Right cardiac atrium (tissue), 5 donors: ENCODE measurements around the gene AAK1. TPM values are rescaled to one million over a fixed set of nuclear protein-coding genes. Genes with fewer than 3 reads are reported as not detected.
"Not testable (repeated sequence)": the region's sequence is repeated elsewhere in the genome, so short reads cannot be mapped to it uniquely, and the experiment has no call there.

ENCODE experiments used
- ATAC-seq, 2 donors: fragments of 200-7000 bp; cut with Tn5 transposase; one replicate each; pipeline versions ENCODE4 v1.8.0 to v1.9.1; 2020; ENCODE audit warnings: moderate library complexity in 2 of 2, mild to moderate bottlenecking in 1 of 2
- DNase-seq, 3 donors: peaks; one replicate each; pipeline ENCODE4 v3.0.0-alpha.2; 2020
- H3K27ac ChIP-seq: one replicate; pipeline ENCODE4 v1.5.1; 2013; ENCODE audit warnings: mild to moderate bottlenecking, low read length, control low read depth, moderate library complexity
- H3K27me3 ChIP-seq: one replicate; pipeline ENCODE4 v1.6.1; 2013; ENCODE audit not compliant: control insufficient read depth, insufficient read depth
- H3K4me1 ChIP-seq: one replicate; pipeline ENCODE4 v1.6.1; 2013; ENCODE audit warnings: low read length; ENCODE audit not compliant: control insufficient read depth, insufficient read depth
- H3K4me3 ChIP-seq: one replicate; pipeline ENCODE4 v1.5.1; 2013; ENCODE audit warnings: low read length, control low read depth
- H3K9me3 ChIP-seq: one replicate; pipeline ENCODE4 v1.6.1; 2013; ENCODE audit warnings: low read length; ENCODE audit not compliant: control insufficient read depth
- WGBS: extraction: QIAGEN DNeasy Blood & Tissue Kit; methylation state at CpG from one replicate; pipeline ENCODE4 v1.1.7; 2013; 5-methylcytosine and 5-hydroxymethylcytosine counted together
- intact Hi-C, 4 donors: fragments of 100-400 bp; cut with DNase I; formaldehyde crosslinking; loops; one replicate each; pipeline versions ENCODE4 v1.11.0 to v1.14.0; 2022 to 2023
- polyA plus RNA-seq: library from polyadenylated mRNA; stranded (reverse); fragments of 200-250 nt; gene quantifications from one replicate; pipeline ENCODE4 v1.2.3, GENCODE V29; 2013
- total RNA-seq, 4 donors: library from RNA; stranded (reverse); fragmentation: NEBNext Ultra II Directional; extraction: Animal tissue kit (Norgen Biotek cat#: 25700); gene quantifications; one replicate each; pipeline ENCODE4 v1.2.1, GENCODE V29; 2021
- donor health status: healthy with polysubstance abuse.
- donor health status: DM: no; HTN: yes; CAD: no.
- donor health status: DM: no; HTN: no; CAD: no.
- donor health status: DM: no; HTN: yes; CAD: no; lungs with severe emphysema.
- donor health status: DM: yes; HTN: yes; CAD: no.

The AAK1 gene
- total and polyA plus RNA-seq, 5 donors, result 13.8 to 57.5 (median 51.2) TPM

DNA sequence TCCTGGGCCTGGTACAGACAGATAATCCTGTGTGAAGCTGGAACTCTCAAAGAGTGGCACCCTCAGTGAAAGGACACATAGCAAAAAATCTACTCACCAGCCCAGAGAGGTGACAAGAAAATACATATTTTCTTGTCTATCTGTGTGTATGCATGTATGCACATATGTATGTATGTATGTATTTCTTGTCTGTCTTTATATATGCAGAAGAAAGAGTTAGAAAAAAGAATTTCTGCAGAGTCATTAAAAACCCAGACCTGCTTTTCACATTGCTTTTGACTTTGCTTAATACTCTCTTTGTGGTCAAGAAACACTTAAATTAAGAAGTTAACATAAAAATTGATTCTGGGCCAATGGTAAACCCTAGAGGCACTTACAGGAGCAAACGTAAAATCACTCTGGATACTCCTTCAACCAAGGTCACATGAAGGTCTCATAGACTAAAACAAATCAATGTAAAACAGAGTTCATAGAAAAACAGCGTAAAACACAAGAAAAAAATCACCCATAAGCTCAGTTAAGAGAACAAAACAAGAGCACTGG lies 16.5 kb upstream of the AAK1 start:
- intact Hi-C loops, result no loop called here
- no peak for DNase-seq
- ATAC-seq, result no peak

GRCh38 chr2:69659349-69659748 lies 15.8 kb upstream of the AAK1 start:
- H3K4me3 ChIP-seq, result no peak overlapping the region
- WGBS, result 99% methylated on average over 1 of the region's 1 CpG
- peaks cover 4% of the 10 kb centered on the region for H3K4me1 ChIP-seq
- H3K27ac ChIP-seq, result no peak overlapping the region
- DNase-seq (no peak), ATAC-seq (no peak)
- intact Hi-C loops, result no loop called here
- H3K27me3 ChIP-seq, result no peaks in the 10 kb centered on the region
- H3K9me3 ChIP-seq, result no peaks in the 10 kb centered on the region

More for the DNA sequence above, 16.5 kb upstream of the AAK1 start:
- Histone ChIP-seq H3K27ac (no peak overlapping the region), H3K4me1 (peaks cover 4% of the 10 kb centered on the region), H3K4me3 (no peak overlapping the region), H3K9me3 (no peaks in the 10 kb centered on the region), H3K27me3 (no peaks in the 10 kb centered on the region)
- 50% methylated on average over 2 of the region's 2 CpGs for WGBS

DNA sequence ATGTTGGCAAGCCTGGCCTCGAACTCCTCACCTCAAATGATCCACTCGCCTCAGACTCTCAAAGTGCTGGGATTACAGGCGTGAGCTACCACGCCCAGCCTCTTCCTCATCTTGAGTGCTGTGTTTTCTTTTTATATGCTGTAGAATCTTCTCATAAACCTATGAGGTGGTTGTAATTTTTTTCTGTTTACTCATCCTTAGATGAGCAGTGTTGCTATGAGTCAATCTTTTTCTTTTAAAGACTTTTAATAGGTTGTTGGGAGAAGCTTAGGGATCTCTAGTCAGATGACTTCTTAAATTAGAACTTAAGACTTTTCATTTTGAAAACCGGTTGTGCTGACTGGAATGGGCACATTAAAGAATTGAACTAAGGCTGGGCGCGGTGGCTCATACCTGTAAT lies 8.7 kb upstream of the AAK1 start:
- ATAC-seq, result no peak

DNA sequence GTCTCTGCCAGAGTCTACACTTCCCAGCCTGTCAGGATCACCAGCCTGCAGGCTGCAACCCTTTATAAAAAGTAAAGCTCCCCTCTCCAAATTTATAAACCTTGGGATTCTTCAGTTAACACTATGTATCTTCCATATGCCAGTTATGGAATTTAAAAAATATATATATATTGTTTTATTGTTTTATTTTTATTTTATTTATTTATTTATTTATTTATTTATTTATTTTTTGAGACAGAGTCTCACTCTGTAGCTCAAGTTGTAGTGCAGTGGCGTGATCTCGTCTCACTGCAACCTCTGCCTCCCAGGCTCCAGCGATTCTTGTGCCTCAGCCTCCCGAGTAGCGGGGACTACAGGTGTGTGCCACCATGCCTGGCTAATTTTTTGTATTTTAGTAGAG lies 3.7 kb upstream of the AAK1 start:
- H3K27me3 ChIP-seq, H3K9me3 ChIP-seq, ATAC-seq, H3K27ac ChIP-seq, H3K4me1 ChIP-seq, H3K4me3 ChIP-seq: not testable (repeated sequence)
- whole genome bisulfite sequencing, result 97% methylated on average over 5 of the region's 5 CpGs
- intact Hi-C loops, result loop anchor here in 2 of 4 donors (10.0 kb wide), 2 partner anchors 68 to 82 kb away; no protein-coding TSS in a partner anchor
- peak in 1 of 3 donors; percentile 43 for DNase-seq

More for the DNA sequence above, 8.7 kb upstream of the AAK1 start:
- Histone ChIP-seq H3K27me3 (no peaks in the 10 kb centered on the region), H3K4me1 (no peaks in the 10 kb centered on the region), H3K4me3 (no peak overlapping the region), H3K27ac (no peak overlapping the region), H3K9me3 (no peaks in the 10 kb centered on the region)
- no peak for DNase-seq
- intact Hi-C loops, result no loop called here
- 95% methylated on average over 7 of the region's 7 CpGs for WGBS

GRCh38 chr2:69646714-69647113 lies 3.2 kb upstream of the AAK1 start:
- DNase-seq (no peak), ATAC-seq (no peak)
- Histone ChIP-seq H3K27ac (no peak overlapping the region), H3K4me3 (no peak overlapping the region), H3K27me3 (no peaks in the 10 kb centered on the region), H3K9me3 (no peaks in the 10 kb centered on the region), H3K4me1 (no peaks in the 10 kb centered on the region)
- 98% methylated on average over 1 of the region's 1 CpG for WGBS
- intact Hi-C loops, result loop anchor here in 2 of 4 donors (10.0 kb wide), 2 partner anchors 68 to 82 kb away; no protein-coding TSS in a partner anchor

DNA sequence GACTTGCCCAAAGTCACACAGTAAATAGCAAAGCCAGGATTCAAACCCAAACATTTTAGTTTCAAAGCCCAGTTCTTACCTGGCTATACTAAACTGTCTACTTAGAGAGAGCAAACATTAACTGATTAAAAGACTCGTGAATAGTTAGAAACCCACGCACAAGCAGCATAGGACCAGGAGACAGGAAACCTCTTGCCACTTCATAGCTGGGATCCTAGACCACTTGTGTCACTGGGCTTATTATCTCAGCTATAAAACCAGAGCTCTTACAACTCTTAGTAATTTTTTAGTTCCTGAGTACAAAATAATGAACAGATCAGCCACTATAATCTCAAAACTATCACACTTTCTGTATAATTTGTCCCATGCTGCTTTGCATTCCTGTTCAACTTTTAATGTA lies 2.4 kb upstream of the AAK1 start:
- Histone ChIP-seq H3K9me3 (no peaks in the 10 kb centered on the region), H3K27ac (peak overlapping the region; percentile 21), H3K4me3 (no peak overlapping the region), H3K27me3 (no peaks in the 10 kb centered on the region), H3K4me1 (peaks cover 3% of the 10 kb centered on the region)
- ATAC-seq (no peak), DNase-seq (no peak)
- 72% methylated on average over 2 of the region's 2 CpGs for WGBS
- intact Hi-C loops, result loop anchor here in 2 of 4 donors (10.0 kb wide), 2 partner anchors 69 to 81 kb away; no protein-coding TSS in a partner anchor

- peaks cover 8% of the 10 kb centered on the region for H3K4me1 ChIP-seq
- H3K27me3 ChIP-seq, result no peaks in the 10 kb centered on the region
- 6% methylated on average over 7 of the region's 7 CpGs for WGBS
- ATAC-seq (no peak), DNase-seq (no peak)
- no peaks in the 10 kb centered on the region for H3K9me3 ChIP-seq
- peak overlapping the region; percentile 77 for H3K27ac ChIP-seq
- intact Hi-C loops, result loop anchor here in 2 of 4 donors (10.0 kb wide), 2 partner anchors 70 to 80 kb away; no protein-coding TSS in a partner anchor
- peak overlapping the region; percentile 97 for H3K4me3 ChIP-seq
Observed at GRCh38 chr2:69645031-69645431, 1.5 kb upstream of the AAK1 start.

- Histone ChIP-seq H3K27ac (peak overlapping the region; percentile 100), H3K9me3 (no peaks in the 10 kb centered on the region), H3K4me1 (peaks cover 11% of the 10 kb centered on the region), H3K4me3 (peak overlapping the region; percentile 97), H3K27me3 (no peaks in the 10 kb centered on the region)
- under 1% methylated on average over 15 of the region's 15 CpGs for WGBS
- DNase-seq, result peak in 1 of 3 donors; percentile 71
- peak in 1 of 2 donors; percentile 4 for ATAC-seq
- intact Hi-C loops, result loop anchor here in 3 of 4 donors (5.0 to 10.0 kb wide), 4 partner anchors 70 to 82 kb away; no protein-coding TSS in a partner anchor
Observed at GRCh38 chr2:69644506-69644979, 1.0 kb upstream of the AAK1 start.

GRCh38 chr2:69642709-69643601 lies 584 bp downstream of the AAK1 start:
- intact Hi-C loops, result loop anchor here in 3 of 4 donors (5.0 to 10.0 kb wide), 4 partner anchors 71 to 81 kb away; no protein-coding TSS in a partner anchor
- WGBS, result under 1% methylated on average over 58 of the region's 58 CpGs
- peak; percentile 28 to 49 for ATAC-seq
- Histone ChIP-seq H3K27ac (peak overlapping the region; percentile 100), H3K9me3 (no peaks in the 10 kb centered on the region), H3K4me3 (peak overlapping the region; percentile 97), H3K27me3 (no peaks in the 10 kb centered on the region), H3K4me1 (peaks cover 18% of the 10 kb centered on the region)
- DNase-seq, result peak; percentile 56 to 80 (median 78)

DNA sequence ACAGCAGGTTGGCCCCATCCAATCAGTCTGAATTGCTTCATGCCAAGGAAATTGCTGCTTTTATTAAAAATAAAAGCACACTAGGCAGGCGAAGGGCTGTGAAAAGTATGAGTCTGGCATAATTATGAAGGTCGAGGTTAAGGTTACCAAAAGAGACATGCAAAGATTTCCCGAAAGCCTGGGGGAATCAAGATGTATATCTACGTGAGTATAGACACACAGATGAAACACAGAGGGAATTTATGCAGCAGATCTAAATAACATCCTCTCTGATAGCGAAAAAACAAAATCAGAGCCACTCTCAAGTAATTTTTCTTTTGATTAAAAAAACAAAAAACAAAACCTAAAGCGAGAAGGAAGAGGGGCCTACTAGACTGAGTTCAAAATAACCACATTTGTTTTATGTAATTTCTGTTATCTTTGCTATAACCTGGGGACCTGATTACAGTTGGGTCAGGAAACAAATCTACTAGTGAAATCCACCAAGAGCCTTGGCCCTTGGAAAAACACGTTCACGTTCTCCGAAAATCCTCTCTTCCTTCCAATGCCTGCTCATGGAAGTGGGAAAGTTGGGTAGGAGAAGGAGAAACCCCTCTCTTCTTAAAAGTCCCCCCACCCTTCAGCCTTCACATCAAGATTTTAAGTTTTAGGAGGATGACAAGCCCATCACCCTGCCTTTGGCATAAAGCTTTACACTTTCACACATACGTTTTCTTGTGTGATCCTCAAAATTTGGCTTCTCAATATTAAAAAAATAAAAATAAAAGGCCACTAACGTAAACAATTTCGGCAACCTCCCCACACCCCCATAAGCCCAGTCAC lies 1.4 kb downstream of the AAK1 start:
- no peaks in the 10 kb centered on the region for H3K27me3 ChIP-seq
- ATAC-seq, result no peak
- H3K4me1 ChIP-seq, result peaks cover 19% of the 10 kb centered on the region
- intact Hi-C loops, result loop anchor here in 3 of 4 donors (5.0 to 10.0 kb wide), 4 partner anchors 70 to 80 kb away; no protein-coding TSS in a partner anchor
- H3K4me3 ChIP-seq, result peak overlapping the region; percentile 97
- H3K27ac ChIP-seq, result no peak overlapping the region
- no peak for DNase-seq
- no peaks in the 10 kb centered on the region for H3K9me3 ChIP-seq
- 22% methylated on average over 12 of the region's 12 CpGs for WGBS
